Neuronal stem cell (in vitro differentiated cells): Measurements from ENCODE around the gene POLD4.

Experiments used
- DNase-seq: peaks from one replicate; pipeline ENCODE4 v3.0.0-alpha.2; 2013; ENCODE audit warnings: low spot score
- H2AFZ ChIP-seq: one replicate; pipeline ENCODE4 v1.6.1; 2013; ENCODE audit warnings: mild to moderate bottlenecking, low read length, inconsistent platforms
- H2AK5ac ChIP-seq: 2 replicates; pipeline ENCODE4 v1.6.1; 2013; ENCODE audit warnings: low read depth, mild to moderate bottlenecking, inconsistent platforms, low read length, moderate library complexity, mixed read lengths
- H2BK120ac ChIP-seq: 2 replicates; pipeline ENCODE4 v1.6.1; 2013; ENCODE audit warnings: low read depth, mild to moderate bottlenecking, inconsistent platforms, low read length, moderate library complexity, mixed read lengths
- H2BK12ac ChIP-seq: one replicate; pipeline ENCODE4 v1.6.1; 2013; ENCODE audit warnings: low read length, inconsistent platforms
- H2BK15ac ChIP-seq: 2 replicates; pipeline ENCODE4 v1.6.1; 2013; ENCODE audit warnings: mild to moderate bottlenecking, low read length, inconsistent platforms, mixed read lengths
- H2BK5ac ChIP-seq: one replicate; pipeline ENCODE4 v1.6.1; 2013; ENCODE audit warnings: inconsistent platforms, mild to moderate bottlenecking, low read length, moderate library complexity
- H3K14ac ChIP-seq: one replicate; pipeline ENCODE4 v1.6.1; 2013; ENCODE audit warnings: low read length, inconsistent platforms
- H3K18ac ChIP-seq: 2 replicates; pipeline ENCODE4 v1.6.1; 2013; ENCODE audit warnings: low read length, inconsistent platforms
- H3K23ac ChIP-seq: 2 replicates; pipeline ENCODE4 v1.6.1; 2013; ENCODE audit warnings: low read depth, mild to moderate bottlenecking, mixed read lengths, low read length, inconsistent platforms; ENCODE audit not compliant: poor library complexity
- H3K27ac ChIP-seq: replicated peaks from 3 replicates; pipeline ENCODE4 v1.5.1; 2013; ENCODE audit warnings: low read length, inconsistent platforms
- H3K27me3 ChIP-seq, 3 experiments: 2 replicates each; pipeline ENCODE4 v1.6.1; 2013; ENCODE audit warnings: low read length in 3 of 3, mild to moderate bottlenecking in 2 of 3, inconsistent platforms in 1 of 3, low read depth in 1 of 3, mixed read lengths in 1 of 3, moderate library complexity in 1 of 3; ENCODE audit not compliant: control insufficient read depth in 3 of 3, insufficient read depth in 3 of 3
- H3K36me3 ChIP-seq, 2 donors: replicated peaks in 1 of 2; 2 replicates each; pipeline ENCODE4 v1.6.1; 2013; ENCODE audit warnings: low read length in 2 of 2; ENCODE audit not compliant: control insufficient read depth in 2 of 2, insufficient read depth in 2 of 2
- H3K4ac ChIP-seq: 2 replicates; pipeline ENCODE4 v1.6.1; 2013; ENCODE audit warnings: inconsistent platforms, mild to moderate bottlenecking, low read length, moderate library complexity
- H3K4me1 ChIP-seq, 2 donors: 1 replicate in 1 of 2; 2 replicates in 1 of 2; pipeline ENCODE4 v1.6.1; 2013; ENCODE audit warnings: low read length in 2 of 2, low read depth in 1 of 2; ENCODE audit not compliant: control insufficient read depth in 2 of 2, insufficient read depth in 1 of 2
- H3K4me2 ChIP-seq: one replicate; pipeline ENCODE4 v1.6.1; 2013; ENCODE audit warnings: mild to moderate bottlenecking, low read length, inconsistent platforms; ENCODE audit not compliant: insufficient read depth, poor library complexity, severe bottlenecking
- H3K4me3 ChIP-seq, 2 donors: 2 replicates each; pipeline ENCODE4 v1.5.1; 2013; ENCODE audit warnings: low read length in 2 of 2, mild to moderate bottlenecking in 2 of 2, inconsistent platforms in 1 of 2, moderate library complexity in 1 of 2
- H3K79me1 ChIP-seq: one replicate; pipeline ENCODE4 v1.6.1; 2013; ENCODE audit warnings: low read depth, mild to moderate bottlenecking, inconsistent platforms, low read length, moderate library complexity
- H3K9ac ChIP-seq: one replicate; pipeline ENCODE4 v1.6.1; 2013; ENCODE audit warnings: mild to moderate bottlenecking, low read depth, low read length, inconsistent platforms; ENCODE audit not compliant: poor library complexity
- H3K9me3 ChIP-seq, 2 donors: replicated peaks in 1 of 2; 2 replicates each; pipeline versions ENCODE3 to v1.6.1; 2013; ENCODE audit warnings: low read length in 2 of 2, mild to moderate bottlenecking in 2 of 2, inconsistent platforms in 1 of 2, low read depth in 1 of 2, mixed read lengths in 1 of 2, moderate library complexity in 1 of 2; ENCODE audit not compliant: control insufficient read depth in 2 of 2, insufficient read depth in 1 of 2
- H4K8ac ChIP-seq: one replicate; pipeline ENCODE4 v1.6.1; 2013; ENCODE audit warnings: low read depth, mild to moderate bottlenecking, inconsistent platforms, low read length, moderate library complexity
- H4K91ac ChIP-seq: one replicate; pipeline ENCODE4 v1.6.1; 2013; ENCODE audit warnings: low read length, low read depth, mild to moderate bottlenecking, inconsistent platforms; ENCODE audit not compliant: poor library complexity
- WGBS, 2 donors: extraction: QIAGEN DNeasy Blood & Tissue Kit; methylation state at CpG; one replicate each; pipeline ENCODE4 v1.1.7; 2013; ENCODE audit warnings: missing lambda C conversion rate in 2 of 2, mixed read lengths in 1 of 2; ENCODE audit not compliant: insufficient read length in 2 of 2, insufficient replicate concordance in 1 of 2; ENCODE audit errors: extremely low coverage in 2 of 2; 5-methylcytosine and 5-hydroxymethylcytosine counted together

The POLD4 gene

GRCh38 chr11:67396587-67397389 lies 43.4 kb upstream of the POLD4 start:
- Histone ChIP-seq H3K4ac (no peak overlapping the region), H2AFZ (no peak overlapping the region), H3K4me2 (no peak overlapping the region), H3K79me1 (peaks cover 20% of the 10 kb centered on the region), H2BK5ac (no peak overlapping the region), H2BK15ac (no peak overlapping the region), H3K4me1 (peaks cover 12 to 14% of the 10 kb centered on the region in 2 donors), H2AK5ac (no peak overlapping the region), H3K27ac (no peak overlapping the region), H4K8ac (no peak overlapping the region), H3K9ac (no peak overlapping the region), H3K4me3 (no peak overlapping the region), H4K91ac (no peak overlapping the region), H2BK120ac (no peak overlapping the region), H3K36me3 (peaks cover 48 to 72% of the 10 kb centered on the region in 2 donors), H3K23ac (peak overlapping the region; percentile 20), H3K14ac (no peak overlapping the region), H3K27me3 (no peaks in the 10 kb centered on the region), H2BK12ac (no peak overlapping the region), H3K18ac (no peak overlapping the region), H3K9me3 (no peaks in the 10 kb centered on the region)
- DNase-seq, result no peak
- WGBS, 2 donors, result no CpG with 5 or more reads among the region's 13 CpGs

- no peak overlapping the region for H2BK5ac ChIP-seq
- H2BK120ac ChIP-seq, result no peak overlapping the region
- H4K8ac ChIP-seq, result no peak overlapping the region
- peak overlapping the region; percentile 64 for H2BK15ac ChIP-seq
- no peak for DNase-seq
- H3K9me3 ChIP-seq, result no peaks in the 10 kb centered on the region
- no peak overlapping the region for H2AK5ac ChIP-seq
- no peak overlapping the region for H4K91ac ChIP-seq
- H3K9ac ChIP-seq, result peak overlapping the region; percentile 21
- H3K18ac ChIP-seq, result no peak overlapping the region
- peak overlapping the region; percentile 20 for H3K23ac ChIP-seq
- H2BK12ac ChIP-seq, result no peak overlapping the region
- H3K4me2 ChIP-seq, result no peak overlapping the region
- no peak overlapping the region for H3K4ac ChIP-seq
- no peaks in the 10 kb centered on the region for H3K27me3 ChIP-seq
- WGBS, 2 donors, result no CpG with 5 or more reads among the region's 7 CpGs
- peaks cover 12 to 14% of the 10 kb centered on the region in 2 donors for H3K4me1 ChIP-seq
- H3K36me3 ChIP-seq, result peaks cover 48 to 72% of the 10 kb centered on the region in 2 donors
- no peak overlapping the region for H2AFZ ChIP-seq
- H3K79me1 ChIP-seq, result peaks cover 21% of the 10 kb centered on the region
- H3K27ac ChIP-seq, result no peak overlapping the region
- H3K4me3 ChIP-seq, result no peak overlapping the region
- H3K14ac ChIP-seq, result no peak overlapping the region
Measured at GRCh38 chr11:67396259-67396581, 42.9 kb upstream of the POLD4 start.

- Histone ChIP-seq H3K18ac (peak overlapping the region; percentile 27), H3K14ac (no peak overlapping the region), H3K36me3 (peaks cover 48 to 69% of the 10 kb centered on the region in 2 donors), H2BK5ac (no peak overlapping the region), H3K9me3 (no peaks in the 10 kb centered on the region), H3K4me3 (peak overlapping the region in 1 of 2 donors; percentile 65), H3K9ac (no peak overlapping the region), H3K79me1 (peaks cover 18% of the 10 kb centered on the region), H4K91ac (no peak overlapping the region), H3K23ac (peak overlapping the region; percentile 65), H3K4me2 (no peak overlapping the region), H2AFZ (no peak overlapping the region), H3K27ac (no peak overlapping the region), H2BK120ac (peak overlapping the region; percentile 9), H3K4me1 (peaks cover 10 to 12% of the 10 kb centered on the region in 2 donors), H4K8ac (no peak overlapping the region), H2BK12ac (no peak overlapping the region), H2BK15ac (peak overlapping the region; percentile 64), H3K27me3 (no peaks in the 10 kb centered on the region), H2AK5ac (no peak overlapping the region), H3K4ac (no peak overlapping the region)
- WGBS, 2 donors, result no CpG with 5 or more reads among the region's 19 CpGs
- DNase-seq, result no peak
Measured at GRCh38 chr11:67395555-67396258, 42.4 kb upstream of the POLD4 start.

- H4K91ac ChIP-seq, result no peak overlapping the region
- no peak overlapping the region for H3K18ac ChIP-seq
- no peaks in the 10 kb centered on the region for H3K9me3 ChIP-seq
- no peaks in the 10 kb centered on the region for H3K27me3 ChIP-seq
- peaks cover 10% of the 10 kb centered on the region for H3K79me1 ChIP-seq
- H3K9ac ChIP-seq, result no peak overlapping the region
- no peak overlapping the region for H2AK5ac ChIP-seq
- H2BK15ac ChIP-seq, result no peak overlapping the region
- H3K4ac ChIP-seq, result no peak overlapping the region
- H2BK12ac ChIP-seq, result no peak overlapping the region
- no peak overlapping the region for H3K4me2 ChIP-seq
- peaks cover 36 to 54% of the 10 kb centered on the region in 2 donors for H3K36me3 ChIP-seq
- H3K23ac ChIP-seq, result no peak overlapping the region
- no peak overlapping the region for H3K14ac ChIP-seq
- H2BK120ac ChIP-seq, result no peak overlapping the region
- H2BK5ac ChIP-seq, result no peak overlapping the region
- no peak for DNase-seq
- H3K4me1 ChIP-seq, result peaks cover 5 to 6% of the 10 kb centered on the region in 2 donors
- H4K8ac ChIP-seq, result no peak overlapping the region
- H3K27ac ChIP-seq, result no peak overlapping the region
- no CpG with 5 or more reads among the region's 5 CpGs for WGBS, 2 donors
- H3K4me3 ChIP-seq, result no peak overlapping the region
- no peak overlapping the region for H2AFZ ChIP-seq
Measured at GRCh38 chr11:67393990-67394389, 40.6 kb upstream of the POLD4 start.
